Neural cell (in vitro differentiated cells): ENCODE data around the gene F7.

Experiments used
- EP300 ChIP-seq: fragments of 450-650 bp; conservative IDR thresholded peaks from 2 replicates; pipeline ENCODE4 v1.6.1; 2014; ENCODE audit warnings: antibody characterized with exemption, mild to moderate bottlenecking, moderate library complexity; ENCODE audit not compliant: poor library complexity, severe bottlenecking
- EZH2 ChIP-seq: fragments of 200-600, 300-800 bp; shearing (Covaris generic), sonication (generic); IDR thresholded peaks from 2 replicates; pipeline ENCODE4 v1.6.1; 2014; ENCODE audit warnings: antibody characterized with exemption, low read length, borderline replicate concordance, mild to moderate bottlenecking; ENCODE audit not compliant: insufficient read depth, poor library complexity, severe bottlenecking
- RAD21 ChIP-seq: fragments of 450-650 bp; conservative IDR thresholded peaks from 2 replicates; pipeline ENCODE4 v1.6.1; 2014; ENCODE audit warnings: antibody characterized with exemption, mild to moderate bottlenecking, moderate library complexity
- SMC3 ChIP-seq: fragments of 450-650 bp; conservative IDR thresholded peaks from 2 replicates; pipeline ENCODE4 v1.6.1; 2014; ENCODE audit warnings: antibody characterized with exemption, mild to moderate bottlenecking, moderate library complexity; ENCODE audit not compliant: poor library complexity
- TAF1 ChIP-seq: IDR thresholded peaks from 2 replicates; pipeline ENCODE4 v1.6.1; 2012; ENCODE audit warnings: low read depth
- TF ChIP-seq, protein P1 (sequence below): fragments of 450-650 bp; IDR thresholded peaks from 2 replicates; pipeline ENCODE4 v1.5.1; 2014; ENCODE audit warnings: antibody characterized with exemption, mild to moderate bottlenecking, moderate library complexity; ENCODE audit not compliant: poor library complexity, severe bottlenecking
- TF ChIP-seq, protein P2 (sequence below): IDR thresholded peaks from 2 replicates; pipeline ENCODE4 v1.6.1; 2012; ENCODE audit warnings: borderline replicate concordance

DNA sequence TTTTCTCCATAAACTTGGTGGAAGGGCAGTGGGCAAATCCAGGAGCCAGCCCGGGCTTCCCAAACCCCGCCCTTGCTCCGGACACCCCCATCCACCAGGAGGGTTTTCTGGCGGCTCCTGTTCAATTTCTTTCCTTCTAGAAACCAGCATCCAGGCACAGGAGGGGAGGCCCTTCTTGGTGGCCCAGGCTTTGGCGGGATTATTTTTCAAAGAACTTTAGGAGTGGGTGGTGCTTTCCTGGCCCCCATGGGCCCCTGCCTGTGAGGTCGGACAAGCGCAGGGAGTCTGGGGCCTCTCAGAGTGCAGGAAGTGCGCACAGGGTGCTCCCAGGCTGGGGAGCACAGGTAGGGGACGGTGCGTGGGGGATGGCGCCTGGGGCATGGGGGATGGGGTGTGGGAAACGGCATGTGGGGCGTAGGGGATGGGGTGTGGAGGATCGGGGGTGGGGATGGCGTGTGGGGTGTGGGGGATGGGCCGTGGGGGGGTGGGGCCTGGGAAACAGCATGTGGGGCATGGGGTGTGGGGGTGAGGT, 396 bp downstream of the F7 start:
- TF ChIP-seq, protein P1, sequence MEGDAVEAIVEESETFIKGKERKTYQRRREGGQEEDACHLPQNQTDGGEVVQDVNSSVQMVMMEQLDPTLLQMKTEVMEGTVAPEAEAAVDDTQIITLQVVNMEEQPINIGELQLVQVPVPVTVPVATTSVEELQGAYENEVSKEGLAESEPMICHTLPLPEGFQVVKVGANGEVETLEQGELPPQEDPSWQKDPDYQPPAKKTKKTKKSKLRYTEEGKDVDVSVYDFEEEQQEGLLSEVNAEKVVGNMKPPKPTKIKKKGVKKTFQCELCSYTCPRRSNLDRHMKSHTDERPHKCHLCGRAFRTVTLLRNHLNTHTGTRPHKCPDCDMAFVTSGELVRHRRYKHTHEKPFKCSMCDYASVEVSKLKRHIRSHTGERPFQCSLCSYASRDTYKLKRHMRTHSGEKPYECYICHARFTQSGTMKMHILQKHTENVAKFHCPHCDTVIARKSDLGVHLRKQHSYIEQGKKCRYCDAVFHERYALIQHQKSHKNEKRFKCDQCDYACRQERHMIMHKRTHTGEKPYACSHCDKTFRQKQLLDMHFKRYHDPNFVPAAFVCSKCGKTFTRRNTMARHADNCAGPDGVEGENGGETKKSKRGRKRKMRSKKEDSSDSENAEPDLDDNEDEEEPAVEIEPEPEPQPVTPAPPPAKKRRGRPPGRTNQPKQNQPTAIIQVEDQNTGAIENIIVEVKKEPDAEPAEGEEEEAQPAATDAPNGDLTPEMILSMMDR, result no peak
- TF ChIP-seq, protein P2, sequence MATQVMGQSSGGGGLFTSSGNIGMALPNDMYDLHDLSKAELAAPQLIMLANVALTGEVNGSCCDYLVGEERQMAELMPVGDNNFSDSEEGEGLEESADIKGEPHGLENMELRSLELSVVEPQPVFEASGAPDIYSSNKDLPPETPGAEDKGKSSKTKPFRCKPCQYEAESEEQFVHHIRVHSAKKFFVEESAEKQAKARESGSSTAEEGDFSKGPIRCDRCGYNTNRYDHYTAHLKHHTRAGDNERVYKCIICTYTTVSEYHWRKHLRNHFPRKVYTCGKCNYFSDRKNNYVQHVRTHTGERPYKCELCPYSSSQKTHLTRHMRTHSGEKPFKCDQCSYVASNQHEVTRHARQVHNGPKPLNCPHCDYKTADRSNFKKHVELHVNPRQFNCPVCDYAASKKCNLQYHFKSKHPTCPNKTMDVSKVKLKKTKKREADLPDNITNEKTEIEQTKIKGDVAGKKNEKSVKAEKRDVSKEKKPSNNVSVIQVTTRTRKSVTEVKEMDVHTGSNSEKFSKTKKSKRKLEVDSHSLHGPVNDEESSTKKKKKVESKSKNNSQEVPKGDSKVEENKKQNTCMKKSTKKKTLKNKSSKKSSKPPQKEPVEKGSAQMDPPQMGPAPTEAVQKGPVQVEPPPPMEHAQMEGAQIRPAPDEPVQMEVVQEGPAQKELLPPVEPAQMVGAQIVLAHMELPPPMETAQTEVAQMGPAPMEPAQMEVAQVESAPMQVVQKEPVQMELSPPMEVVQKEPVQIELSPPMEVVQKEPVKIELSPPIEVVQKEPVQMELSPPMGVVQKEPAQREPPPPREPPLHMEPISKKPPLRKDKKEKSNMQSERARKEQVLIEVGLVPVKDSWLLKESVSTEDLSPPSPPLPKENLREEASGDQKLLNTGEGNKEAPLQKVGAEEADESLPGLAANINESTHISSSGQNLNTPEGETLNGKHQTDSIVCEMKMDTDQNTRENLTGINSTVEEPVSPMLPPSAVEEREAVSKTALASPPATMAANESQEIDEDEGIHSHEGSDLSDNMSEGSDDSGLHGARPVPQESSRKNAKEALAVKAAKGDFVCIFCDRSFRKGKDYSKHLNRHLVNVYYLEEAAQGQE, result no peak
- TF ChIP-seq TAF1 (no peak), EZH2 (no peak), EP300 (no peak), RAD21 (no peak), SMC3 (no peak)
